HepG2 (cell line): Measurements from ENCODE around the gene PERP. TPM values are rescaled to one million over a fixed set of nuclear protein-coding genes. Genes with fewer than 3 reads are reported as not detected.

Experiments
- AHDC1 ChIP-seq: sonication (generic); formaldehyde crosslinking; IDR thresholded peaks from 2 replicates; pipeline ENCODE4 v1.5.1; 2020; ENCODE audit warnings: mild to moderate bottlenecking, missing genetic modification reagents, borderline replicate concordance
- KDM4B ChIP-seq: sonication (generic); formaldehyde crosslinking; IDR thresholded peaks from 2 replicates; pipeline ENCODE4 v1.4.0; 2020; ENCODE audit warnings: missing genetic modification reagents
- MXI1 ChIP-seq: IDR thresholded peaks from 3 replicates; pipeline ENCODE4 v1.6.1; 2012; ENCODE audit warnings: low read depth, low read length, inconsistent platforms, borderline replicate concordance
- NFKBIZ ChIP-seq: IDR thresholded peaks from 2 replicates; pipeline ENCODE4 v1.6.1; 2018; ENCODE audit warnings: missing genetic modification reagents, missing compliant biosample characterization
- PAXIP1 ChIP-seq: sonication (generic); formaldehyde crosslinking; conservative IDR thresholded peaks from 2 replicates; pipeline ENCODE4 v1.4.0; 2020; ENCODE audit warnings: mild to moderate bottlenecking, missing genetic modification reagents, moderate library complexity
- POGZ ChIP-seq: sonication (generic); formaldehyde crosslinking; IDR thresholded peaks from 2 replicates; pipeline ENCODE4 v1.4.0; 2020; ENCODE audit warnings: mild to moderate bottlenecking, missing genetic modification reagents
- RFXAP ChIP-seq: sonication (generic); formaldehyde crosslinking; IDR thresholded peaks from 2 replicates; pipeline ENCODE4 v1.4.0; 2020; ENCODE audit warnings: missing genetic modification reagents, borderline replicate concordance
- SMAD3 ChIP-seq: sonication (generic); formaldehyde crosslinking; IDR thresholded peaks from 2 replicates; pipeline ENCODE4 v1.4.0; 2020; ENCODE audit warnings: missing genetic modification reagents
- SNAPC2 ChIP-seq: sonication (generic); formaldehyde crosslinking; IDR thresholded peaks from 2 replicates; pipeline ENCODE4 v1.8.1; 2022; ENCODE audit warnings: mild to moderate bottlenecking, missing genetic modification reagents
- ZFP90 ChIP-seq: sonication (generic); formaldehyde crosslinking; IDR thresholded peaks from 2 replicates; pipeline ENCODE4 v1.8.0; 2022; ENCODE audit warnings: missing genetic modification reagents, mild to moderate bottlenecking, inconsistent platforms, borderline replicate concordance
- ZNF232 ChIP-seq: sonication (generic); formaldehyde crosslinking; IDR thresholded peaks from 2 replicates; pipeline ENCODE4 v1.4.0; 2020; ENCODE audit warnings: missing genetic modification reagents, borderline replicate concordance
- ZNF775 ChIP-seq: sonication (generic); formaldehyde crosslinking; IDR thresholded peaks from 2 replicates; pipeline ENCODE4 v1.4.0; 2020; ENCODE audit warnings: missing genetic modification reagents, mild to moderate bottlenecking, moderate library complexity, borderline replicate concordance
- ZNF790 ChIP-seq: sonication (generic); formaldehyde crosslinking; IDR thresholded peaks from 2 replicates; pipeline ENCODE4 v1.8.0; 2022; ENCODE audit warnings: missing genetic modification reagents, mild to moderate bottlenecking, borderline replicate concordance
- polyA plus RNA-seq, 8 experiments: library from polyadenylated mRNA; depleted of rRNA in 3 of 8; stranded (reverse) in 7 of 8; unstranded in 1 of 8; fragments of >200 nt; fragmentation: Illumina TruSeq in 4 of 8; extraction: Trizol in 4 of 8; gene quantifications; 2 replicates each; pipeline versions ENCODE4 v1.2.1 to v1.2.3, GENCODE V29; 2011 to 2016; ENCODE audit warnings: low read depth in 4 of 8, missing spikeins in 1 of 8, mixed read lengths in 1 of 8; ENCODE audit not compliant: insufficient read depth in 1 of 8
- total RNA-seq, 5 experiments: library from RNA; depleted of rRNA; stranded (reverse); fragments of >200 nt; fragmentation: Illumina TruSeq; extraction: Trizol; gene quantifications; 2 replicates each; pipeline ENCODE4 v1.2.3, GENCODE V29; 2016; ENCODE audit warnings: low read depth in 1 of 5
- TF ChIP-seq, protein P1 (sequence below): sonication (generic); formaldehyde crosslinking; IDR thresholded peaks from 2 replicates; pipeline ENCODE4 v1.4.0; 2020; ENCODE audit warnings: low read depth, missing genetic modification reagents

PERP gene
- total and polyA plus RNA-seq, 2 of the 13 experiments (the other 11 are each of a cell fraction or from before 2014, with no cell fraction given): 26.0 to 53.0 TPM

GRCh38 chr6:138086573-138087196, 20.5 kb downstream of the PERP start (continued):
- TF ChIP-seq, protein P1, sequence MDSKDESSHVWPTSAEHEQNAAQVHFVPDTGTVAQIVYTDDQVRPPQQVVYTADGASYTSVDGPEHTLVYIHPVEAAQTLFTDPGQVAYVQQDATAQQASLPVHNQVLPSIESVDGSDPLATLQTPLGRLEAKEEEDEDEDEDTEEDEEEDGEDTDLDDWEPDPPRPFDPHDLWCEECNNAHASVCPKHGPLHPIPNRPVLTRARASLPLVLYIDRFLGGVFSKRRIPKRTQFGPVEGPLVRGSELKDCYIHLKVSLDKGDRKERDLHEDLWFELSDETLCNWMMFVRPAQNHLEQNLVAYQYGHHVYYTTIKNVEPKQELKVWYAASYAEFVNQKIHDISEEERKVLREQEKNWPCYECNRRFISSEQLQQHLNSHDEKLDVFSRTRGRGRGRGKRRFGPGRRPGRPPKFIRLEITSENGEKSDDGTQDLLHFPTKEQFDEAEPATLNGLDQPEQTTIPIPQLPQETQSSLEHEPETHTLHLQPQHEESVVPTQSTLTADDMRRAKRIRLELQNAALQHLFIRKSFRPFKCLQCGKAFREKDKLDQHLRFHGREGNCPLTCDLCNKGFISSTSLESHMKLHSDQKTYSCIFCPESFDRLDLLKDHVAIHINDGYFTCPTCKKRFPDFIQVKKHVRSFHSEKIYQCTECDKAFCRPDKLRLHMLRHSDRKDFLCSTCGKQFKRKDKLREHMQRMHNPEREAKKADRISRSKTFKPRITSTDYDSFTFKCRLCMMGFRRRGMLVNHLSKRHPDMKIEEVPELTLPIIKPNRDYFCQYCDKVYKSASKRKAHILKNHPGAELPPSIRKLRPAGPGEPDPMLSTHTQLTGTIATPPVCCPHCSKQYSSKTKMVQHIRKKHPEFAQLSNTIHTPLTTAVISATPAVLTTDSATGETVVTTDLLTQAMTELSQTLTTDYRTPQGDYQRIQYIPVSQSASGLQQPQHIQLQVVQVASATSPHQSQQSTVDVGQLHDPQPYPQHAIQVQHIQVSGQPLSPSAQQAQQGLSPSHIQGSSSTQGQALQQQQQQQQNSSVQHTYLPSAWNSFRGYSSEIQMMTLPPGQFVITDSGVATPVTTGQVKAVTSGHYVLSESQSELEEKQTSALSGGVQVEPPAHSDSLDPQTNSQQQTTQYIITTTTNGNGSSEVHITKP (CRISPR knock-in tag): peak; percentile 95
- TF ChIP-seq POGZ (CRISPR knock-in tag) (peak; percentile 91), AHDC1 (peak; percentile 95), NFKBIZ (peak; percentile 79; the same call in 1 of the 2 replicates), ZNF790 (CRISPR knock-in tag) (no peak), SMAD3 (CRISPR knock-in tag) (peak; percentile 86), ZFP90 (no peak), PAXIP1 (CRISPR knock-in tag) (peak; percentile 96), MXI1 (peak; percentile 84; the same call in 1 of the 3 replicates), ZNF232 (CRISPR knock-in tag) (peak; percentile 84; the same call in 1 of the 2 replicates), RFXAP (CRISPR knock-in tag) (no peak), ZNF775 (CRISPR knock-in tag) (no peak; the same call in 1 of the 2 replicates), KDM4B (CRISPR knock-in tag) (peak; percentile 77; the same call in 1 of the 2 replicates), SNAPC2 (CRISPR knock-in tag) (0 out of 2 replicates have a peak, but pooled peaks have one; percentile 53)
